PC-9 (cell line): ENCODE data around the gene IER2. TPM values are rescaled to one million over a fixed set of nuclear protein-coding genes. Genes with fewer than 3 reads are reported as not detected.

Source experiments
- BruUV-seq: library from RNA; stranded (reverse); fragments of 400-500 nt; replicated peaks from 2 replicates; lab custom pipeline; 2021; lab: Mats Ljungman, UMichigan
- CTCF ChIA-PET: fragments of 300-600 bp; sonication (Branson Sonifier 250); formaldehyde crosslinking; loops from one replicate; lab custom pipeline; 2022; ENCODE audit warnings: antibody characterized with exemption; lab: Charles Lee
- POLR2A ChIA-PET: fragments of 300-600 bp; sonication (Branson Sonifier 250); formaldehyde crosslinking; loops from one replicate; lab custom pipeline; 2022; ENCODE audit warnings: antibody characterized with exemption; ENCODE audit not compliant: unreplicated experiment; lab: Charles Lee
- DNase-seq, 2 experiments: peaks; one replicate each; pipeline versions ENCODE4 v3.0.0 to v3.0.0-alpha.2; 2015 to 2022; ENCODE audit warnings: mixed read lengths in 1 of 2
- H2AFZ ChIP-seq: fragments of 200-600 bp; sonication (generic); 2 replicates; pipeline ENCODE4 v1.8.1; 2017; ENCODE audit warnings: antibody characterized with exemption
- H3F3A ChIP-seq: fragments of 200-600 bp; sonication (generic); 2 replicates; pipeline ENCODE4 v1.8.1; 2017; ENCODE audit warnings: antibody characterized with exemption, mild to moderate bottlenecking, low read depth; ENCODE audit not compliant: insufficient read depth
- H3K27ac ChIP-seq: fragments of 200-600 bp; sonication (generic); 2 replicates; pipeline ENCODE4 v1.6.1; 2016; ENCODE audit warnings: mixed run types
- H3K27me3 ChIP-seq: fragments of 200-600 bp; sonication (generic); 2 replicates; pipeline ENCODE4 v1.6.1; 2016; ENCODE audit warnings: low read depth, mixed run types; ENCODE audit not compliant: insufficient read depth
- H3K36me3 ChIP-seq: fragments of 200-600 bp; sonication (generic); 2 replicates; pipeline ENCODE4 v1.6.1; 2016; ENCODE audit warnings: low read depth, mixed run types
- H3K4me1 ChIP-seq: fragments of 200-600 bp; sonication (generic); replicated peaks from 2 replicates; pipeline ENCODE4 v1.6.1; 2016; ENCODE audit warnings: mixed run types; ENCODE audit not compliant: insufficient read depth
- H3K4me2 ChIP-seq: fragments of 200-600 bp; sonication (generic); 2 replicates; pipeline ENCODE4 v1.6.1; 2017; ENCODE audit warnings: mixed run types
- H3K4me3 ChIP-seq: fragments of 200-600 bp; sonication (generic); 2 replicates; pipeline ENCODE4 v1.6.1; 2016; ENCODE audit warnings: mixed run types
- H3K79me2 ChIP-seq: fragments of 200-600 bp; sonication (generic); 2 replicates; pipeline ENCODE4 v1.6.1; 2017; ENCODE audit warnings: low read depth, mixed run types
- H3K9me2 ChIP-seq: fragments of 200-600 bp; sonication (generic); 2 replicates; pipeline ENCODE4 v1.8.1; 2017; ENCODE audit warnings: mild to moderate bottlenecking; ENCODE audit not compliant: insufficient read depth
- H3K9me3 ChIP-seq: fragments of 200-600 bp; sonication (generic); 2 replicates; pipeline ENCODE4 v1.8.1; 2016; ENCODE audit warnings: low read depth; ENCODE audit not compliant: insufficient read depth
- H4K20me1 ChIP-seq: fragments of 200-600 bp; sonication (generic); 2 replicates; pipeline ENCODE4 v1.8.1; 2017; ENCODE audit not compliant: insufficient read depth
- EZH2 ChIP-seq: fragments of 200-600 bp; sonication (generic); IDR thresholded peaks from 2 replicates; pipeline ENCODE4 v1.8.0; 2017; ENCODE audit warnings: antibody characterized with exemption, low read depth
- intact Hi-C: fragments of 100-400 bp; cut with micrococcal nuclease; formaldehyde crosslinking; loops from one replicate; pipeline ENCODE4 v1.10.0; 2022; ENCODE audit not compliant: unreplicated experiment
- total RNA-seq: library from RNA; stranded (reverse); gene quantifications from 2 replicates; pipeline ENCODE4 v1.2.3, GENCODE V29; 2021
- TF ChIP-seq, protein P1 (sequence below): fragments of 200-600 bp; sonication (generic); conservative IDR thresholded peaks from 2 replicates; pipeline ENCODE4 v1.6.1; 2017; ENCODE audit warnings: mixed run types, antibody characterized with exemption, mild to moderate bottlenecking, moderate library complexity

Gene IER2
- total RNA-seq, 1 experiment from 2014 or later = 72.7 TPM

DNA sequence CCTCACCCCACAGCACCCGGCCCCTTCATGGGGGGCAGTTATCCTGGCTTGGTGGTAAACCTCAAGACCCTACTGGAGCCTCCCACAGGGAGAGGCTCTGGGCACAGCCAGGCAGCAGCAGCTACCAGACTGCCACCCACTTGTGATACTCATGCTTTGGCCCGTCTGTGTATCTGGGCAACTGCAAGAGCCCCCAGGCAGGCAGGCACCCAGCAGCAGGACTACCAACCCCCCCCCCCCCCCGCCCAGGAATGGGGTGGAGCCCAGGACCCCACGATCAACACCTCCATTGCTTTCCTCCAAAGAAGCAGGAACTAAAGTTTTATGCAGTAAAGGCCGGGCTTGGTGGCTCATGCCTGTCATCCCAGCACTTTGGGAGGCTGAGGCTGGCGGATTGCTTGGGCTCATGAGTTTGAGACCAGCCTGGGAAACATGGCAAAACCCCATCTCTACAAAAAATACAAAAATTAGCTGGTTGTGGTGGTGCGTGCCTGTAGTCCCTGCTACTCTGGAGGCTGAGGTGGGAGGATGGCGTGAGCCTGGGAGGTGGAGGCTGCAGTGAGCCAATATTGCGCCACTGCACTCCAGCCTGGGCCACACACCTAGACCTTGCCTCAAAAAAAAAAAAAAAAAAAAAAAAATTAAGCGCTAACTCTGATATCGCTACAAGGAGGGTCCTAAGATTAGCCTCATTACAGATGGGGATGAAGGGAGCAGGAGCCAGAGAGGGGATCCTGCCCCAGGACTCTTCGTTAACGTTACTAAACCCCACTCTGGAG lies 46.4 kb upstream of the IER2 start:
- ChIA-PET POLR2A (no interaction called here), CTCF (no interaction called here)
- DNase-seq = no peak
- intact Hi-C loops = no loop called here
- no peak overlapping the region for H3K4me2 ChIP-seq
- no peak for TF ChIP-seq EZH2
- TF ChIP-seq, protein P1, sequence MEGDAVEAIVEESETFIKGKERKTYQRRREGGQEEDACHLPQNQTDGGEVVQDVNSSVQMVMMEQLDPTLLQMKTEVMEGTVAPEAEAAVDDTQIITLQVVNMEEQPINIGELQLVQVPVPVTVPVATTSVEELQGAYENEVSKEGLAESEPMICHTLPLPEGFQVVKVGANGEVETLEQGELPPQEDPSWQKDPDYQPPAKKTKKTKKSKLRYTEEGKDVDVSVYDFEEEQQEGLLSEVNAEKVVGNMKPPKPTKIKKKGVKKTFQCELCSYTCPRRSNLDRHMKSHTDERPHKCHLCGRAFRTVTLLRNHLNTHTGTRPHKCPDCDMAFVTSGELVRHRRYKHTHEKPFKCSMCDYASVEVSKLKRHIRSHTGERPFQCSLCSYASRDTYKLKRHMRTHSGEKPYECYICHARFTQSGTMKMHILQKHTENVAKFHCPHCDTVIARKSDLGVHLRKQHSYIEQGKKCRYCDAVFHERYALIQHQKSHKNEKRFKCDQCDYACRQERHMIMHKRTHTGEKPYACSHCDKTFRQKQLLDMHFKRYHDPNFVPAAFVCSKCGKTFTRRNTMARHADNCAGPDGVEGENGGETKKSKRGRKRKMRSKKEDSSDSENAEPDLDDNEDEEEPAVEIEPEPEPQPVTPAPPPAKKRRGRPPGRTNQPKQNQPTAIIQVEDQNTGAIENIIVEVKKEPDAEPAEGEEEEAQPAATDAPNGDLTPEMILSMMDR = no peak
- no TSS peak for BruUV-seq
- peaks cover 7% of the 10 kb centered on the region; the same call in 1 of the 2 replicates for H3K36me3 ChIP-seq
- no peak overlapping the region for H3K4me3 ChIP-seq
- peaks cover 13% of the 10 kb centered on the region; the same call in 1 of the 2 replicates for H3F3A ChIP-seq
- H2AFZ ChIP-seq = no peak overlapping the region
- H3K9me2 ChIP-seq = no peaks in the 10 kb centered on the region
- H3K27ac ChIP-seq = no peak overlapping the region
- no peaks in the 10 kb centered on the region for H3K27me3 ChIP-seq
- peaks cover 8% of the 10 kb centered on the region; the same call in 1 of the 2 replicates for H4K20me1 ChIP-seq
- no peaks in the 10 kb centered on the region for H3K9me3 ChIP-seq
- no peaks in the 10 kb centered on the region for H3K4me1 ChIP-seq
- H3K79me2 ChIP-seq = no peaks in the 10 kb centered on the region

DNA sequence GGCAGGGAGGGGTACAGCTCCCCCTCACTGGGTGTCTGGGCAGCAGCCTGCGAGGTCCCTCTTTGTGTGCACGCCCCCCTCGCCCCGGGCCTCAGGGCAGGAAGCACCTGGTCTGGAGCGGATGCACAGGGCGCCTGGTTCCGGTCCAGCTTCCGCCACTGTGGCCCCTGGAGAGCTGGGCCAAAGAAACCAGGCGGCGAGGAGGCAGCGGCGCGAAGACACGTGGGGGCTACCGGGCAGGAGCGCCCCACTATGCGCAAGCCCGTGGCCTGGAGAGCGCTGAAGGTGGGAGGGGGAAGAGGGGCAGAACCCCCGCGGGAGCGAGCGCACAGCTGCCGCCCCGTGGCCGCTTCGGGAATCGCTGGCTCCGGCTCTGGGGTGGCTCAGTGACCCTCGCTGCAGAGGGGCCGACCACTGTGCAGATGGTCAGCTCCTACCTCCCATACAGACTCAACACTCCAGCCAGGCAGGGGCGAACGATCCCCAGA lies 45.8 kb upstream of the IER2 start:
- H3K4me2 ChIP-seq = no peak overlapping the region
- ChIA-PET CTCF (no interaction called here), POLR2A (no interaction called here)

More for the DNA sequence above, 45.8 kb upstream of the IER2 start:
- Histone ChIP-seq H3K9me3 (no peaks in the 10 kb centered on the region), H3F3A (peaks cover 13% of the 10 kb centered on the region; the same call in 1 of the 2 replicates), H3K4me3 (no peak overlapping the region), H3K4me1 (no peaks in the 10 kb centered on the region), H3K36me3 (peaks cover 7% of the 10 kb centered on the region; the same call in 1 of the 2 replicates), H4K20me1 (peaks cover 8% of the 10 kb centered on the region; the same call in 1 of the 2 replicates), H3K27ac (no peak overlapping the region), H3K9me2 (no peaks in the 10 kb centered on the region), H3K27me3 (no peaks in the 10 kb centered on the region), H2AFZ (no peak overlapping the region), H3K79me2 (no peaks in the 10 kb centered on the region)
- no TSS peak for BruUV-seq
- intact Hi-C loops = no loop called here
- DNase-seq = no peak
- TF ChIP-seq EZH2 = no peak
- TF ChIP-seq, protein P1 = no peak; the same call in 1 of the 2 replicates
